DOHH2 (cell line): ENCODE data around the gene AURKB.

Source experiments
- CTCF ChIP-seq: fragments of 200-600 bp; sonication (generic); IDR thresholded peaks from one replicate; pipeline ENCODE4 v1.5.1; 2014; ENCODE audit warnings: antibody characterized with exemption, mild to moderate bottlenecking, low read depth, low read length; ENCODE audit not compliant: poor library complexity, severe bottlenecking
- EZH2phosphoT487 ChIP-seq: fragments of 200-600 bp; sonication (generic); IDR thresholded peaks from 2 replicates; pipeline ENCODE4 v1.6.1; 2017; ENCODE audit warnings: borderline replicate concordance, mild to moderate bottlenecking, antibody characterized with exemption, low read length, moderate library complexity, mixed read lengths

GRCh38 chr17:8225813-8226535 lies 15.6 kb upstream of the AURKB start:
- TF ChIP-seq EZH2phosphoT487, result no peak
- no peak for TF ChIP-seq CTCF
